ENCODE measurements around the gene THAP7.

The THAP7 gene

DNA sequence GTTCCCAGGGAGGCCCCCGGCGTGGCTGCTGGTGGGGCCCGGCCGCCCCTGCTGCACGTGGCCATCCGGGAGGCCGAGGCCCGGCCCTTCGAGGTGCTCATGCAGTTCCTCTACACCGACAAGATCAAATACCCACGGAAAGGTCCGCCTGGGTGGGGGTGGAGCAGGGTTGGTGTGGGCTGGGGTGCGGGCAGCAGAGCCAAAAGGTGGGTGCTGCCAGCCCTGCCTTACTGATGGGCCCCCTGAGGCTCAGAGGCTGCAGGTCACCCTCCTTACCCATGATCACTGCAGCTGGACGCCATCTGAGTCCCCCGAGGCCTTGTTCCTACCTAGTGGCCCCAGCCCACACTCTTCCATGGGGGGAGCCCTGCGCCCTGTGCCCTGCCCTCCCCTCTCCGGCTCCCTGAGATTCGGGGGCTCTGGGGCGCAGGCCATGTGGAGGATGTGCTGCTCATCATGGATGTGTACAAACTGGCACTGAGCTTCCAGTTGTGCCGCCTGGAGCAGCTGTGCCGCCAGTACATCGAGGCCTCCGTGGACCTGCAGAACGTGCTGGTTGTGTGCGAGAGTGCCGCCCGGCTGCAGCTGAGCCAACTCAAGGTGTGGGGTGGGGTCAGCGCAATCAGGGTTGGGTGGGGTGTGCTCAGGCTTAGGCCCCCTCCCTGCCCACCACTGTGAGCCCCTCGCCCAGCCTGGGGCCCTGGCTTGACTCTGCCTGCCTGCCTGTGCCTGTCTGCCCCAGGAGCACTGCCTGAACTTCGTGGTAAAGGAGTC is 7.6 kb downstream of the THAP7 start:
- Histone ChIP-seq H3K36me3 (peaks cover 78% of the 10 kb centered on the region), H3K27ac (no peak overlapping the region), H3K27me3 (no peaks in the 10 kb centered on the region), H3K9me3 (no peaks in the 10 kb centered on the region), H3K4me3 (ENCODE audit: low read depth in 1 of 2, low read length in 1 of 2) (no peak overlapping the region), H3K4me1 (ENCODE audit: control insufficient read depth in 1 of 2, insufficient read depth in 1 of 2, low read depth in 1 of 2, low read length in 1 of 2) (no peaks in the 10 kb centered on the region)
- TF ChIP-seq, protein P1, sequence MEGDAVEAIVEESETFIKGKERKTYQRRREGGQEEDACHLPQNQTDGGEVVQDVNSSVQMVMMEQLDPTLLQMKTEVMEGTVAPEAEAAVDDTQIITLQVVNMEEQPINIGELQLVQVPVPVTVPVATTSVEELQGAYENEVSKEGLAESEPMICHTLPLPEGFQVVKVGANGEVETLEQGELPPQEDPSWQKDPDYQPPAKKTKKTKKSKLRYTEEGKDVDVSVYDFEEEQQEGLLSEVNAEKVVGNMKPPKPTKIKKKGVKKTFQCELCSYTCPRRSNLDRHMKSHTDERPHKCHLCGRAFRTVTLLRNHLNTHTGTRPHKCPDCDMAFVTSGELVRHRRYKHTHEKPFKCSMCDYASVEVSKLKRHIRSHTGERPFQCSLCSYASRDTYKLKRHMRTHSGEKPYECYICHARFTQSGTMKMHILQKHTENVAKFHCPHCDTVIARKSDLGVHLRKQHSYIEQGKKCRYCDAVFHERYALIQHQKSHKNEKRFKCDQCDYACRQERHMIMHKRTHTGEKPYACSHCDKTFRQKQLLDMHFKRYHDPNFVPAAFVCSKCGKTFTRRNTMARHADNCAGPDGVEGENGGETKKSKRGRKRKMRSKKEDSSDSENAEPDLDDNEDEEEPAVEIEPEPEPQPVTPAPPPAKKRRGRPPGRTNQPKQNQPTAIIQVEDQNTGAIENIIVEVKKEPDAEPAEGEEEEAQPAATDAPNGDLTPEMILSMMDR (IDR thresholded peaks at IDR 0.05) = no peak

DNA sequence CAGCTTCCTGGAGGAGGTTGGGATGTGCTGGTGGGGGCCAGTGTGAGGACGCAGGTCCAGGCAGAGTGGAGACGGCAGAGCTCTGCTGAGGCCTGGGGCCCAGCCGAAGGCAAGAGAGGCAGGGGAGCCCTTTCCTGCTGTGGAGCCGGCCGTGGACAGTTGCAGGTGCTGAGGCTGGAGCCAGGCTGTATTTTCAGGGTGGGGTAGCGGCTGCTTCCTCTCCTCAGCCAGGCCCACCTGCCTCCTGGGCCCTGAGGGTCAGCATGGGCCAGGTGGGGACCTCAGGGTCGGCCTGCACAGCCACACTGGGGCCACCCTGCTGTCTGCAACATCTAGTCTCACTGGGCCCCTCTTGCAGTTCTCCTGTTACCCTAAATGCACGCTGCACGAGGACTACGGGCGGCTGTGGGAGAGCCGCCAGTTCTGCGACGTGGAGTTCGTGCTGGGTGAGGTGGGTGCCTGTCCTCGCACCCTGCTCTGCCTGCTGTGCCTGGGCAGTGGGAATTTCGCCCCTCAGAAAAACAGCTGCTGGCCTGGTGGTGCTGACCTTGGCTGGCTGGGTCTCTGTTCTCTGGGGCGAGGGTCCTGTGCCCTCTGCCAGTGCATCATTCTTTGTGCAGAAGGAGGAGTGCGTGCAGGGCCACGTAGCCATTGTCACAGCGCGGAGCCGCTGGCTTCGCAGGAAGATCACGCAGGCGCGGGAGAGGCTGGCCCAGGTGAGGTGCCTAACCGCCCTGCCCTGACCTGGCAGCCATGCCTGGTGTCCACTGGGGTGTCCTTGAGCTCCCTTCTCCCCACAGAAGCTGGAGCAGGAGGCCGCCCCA is 8.4 kb downstream of the THAP7 start:
- TF ChIP-seq, protein P1 (IDR thresholded peaks at IDR 0.05) = no peak
- H3K36me3 ChIP-seq = peaks cover 78% of the 10 kb centered on the region
- H3K4me3 ChIP-seq (ENCODE audit: low read depth in 1 of 2, low read length in 1 of 2) = no peak overlapping the region
- H3K9me3 ChIP-seq = no peaks in the 10 kb centered on the region
- H3K4me1 ChIP-seq (ENCODE audit: control insufficient read depth in 1 of 2, insufficient read depth in 1 of 2, low read depth in 1 of 2, low read length in 1 of 2) = no peaks in the 10 kb centered on the region
- no peak overlapping the region for H3K27ac ChIP-seq
- no peaks in the 10 kb centered on the region for H3K27me3 ChIP-seq

DNA sequence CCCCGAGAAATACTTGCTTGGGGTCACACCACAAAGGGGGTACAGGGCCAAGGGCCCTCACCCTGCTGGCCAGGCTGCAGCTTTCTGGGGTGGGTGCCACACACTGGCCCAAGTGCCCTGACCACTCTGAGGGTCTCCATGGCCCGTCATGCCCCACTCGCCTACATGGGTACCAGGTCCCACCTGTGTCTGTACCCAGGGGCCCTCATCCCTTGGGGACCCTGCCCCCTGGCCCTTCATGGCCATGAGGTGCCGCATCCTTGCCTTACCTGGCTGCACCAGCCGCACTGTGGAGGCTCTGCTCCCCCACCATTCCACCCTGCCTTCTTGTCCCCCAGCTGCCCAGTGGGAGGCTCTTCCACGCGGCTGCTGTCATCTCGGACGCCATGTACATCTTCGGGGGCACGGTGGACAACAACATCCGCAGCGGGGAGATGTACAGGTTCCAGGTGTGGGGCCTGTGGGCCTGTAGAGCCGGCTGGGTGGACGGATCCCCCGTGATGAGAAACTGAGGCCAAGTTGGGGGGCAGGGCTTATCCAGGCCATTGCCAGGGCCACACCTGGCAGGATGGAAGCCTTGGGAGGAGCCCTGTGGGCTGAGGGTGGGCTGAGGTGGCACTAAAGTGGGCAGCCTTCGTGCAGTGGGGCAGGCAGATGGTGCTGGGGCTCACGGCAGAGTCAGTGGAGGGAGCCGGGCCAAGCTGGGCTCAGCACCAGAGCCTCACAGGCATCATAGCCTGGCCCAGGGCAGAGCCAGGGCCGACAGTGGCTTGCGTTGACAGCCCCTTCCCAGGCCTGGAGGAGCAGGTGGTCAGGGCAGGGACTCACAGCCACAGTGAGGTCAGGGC is 9.2 kb downstream of the THAP7 start:
- H3K4me1 ChIP-seq (ENCODE audit: control insufficient read depth in 1 of 2, insufficient read depth in 1 of 2, low read depth in 1 of 2, low read length in 1 of 2) = no peaks in the 10 kb centered on the region
- peaks cover 81% of the 10 kb centered on the region for H3K36me3 ChIP-seq
- TF ChIP-seq, protein P1 (IDR thresholded peaks at IDR 0.05) = no peak
- no peaks in the 10 kb centered on the region for H3K27me3 ChIP-seq
- H3K9me3 ChIP-seq = no peaks in the 10 kb centered on the region
- H3K27ac ChIP-seq = no peak overlapping the region
- H3K4me3 ChIP-seq (ENCODE audit: low read depth in 1 of 2, low read length in 1 of 2) = no peak overlapping the region

DNA sequence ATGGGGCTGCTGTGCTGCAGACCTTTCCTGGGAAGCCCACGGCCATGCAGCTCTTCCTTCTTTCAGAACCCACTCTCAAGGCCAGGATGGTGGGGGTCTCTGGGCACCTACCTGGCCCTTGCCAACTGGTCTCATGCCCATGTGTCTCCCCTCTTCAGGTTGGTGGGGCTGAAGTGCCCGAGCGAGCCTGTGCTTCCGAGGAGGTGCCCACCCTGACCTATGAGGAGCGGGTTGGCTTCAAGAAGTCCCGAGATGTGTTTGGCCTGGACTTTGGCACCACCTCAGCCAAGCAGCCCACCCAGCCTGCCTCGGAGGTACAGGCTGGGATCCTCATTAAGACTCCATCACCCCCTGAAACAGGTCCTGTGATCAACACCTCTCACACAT is 9.9 kb downstream of the THAP7 start:
- H3K9me3 ChIP-seq = no peaks in the 10 kb centered on the region
- H3K27me3 ChIP-seq = no peaks in the 10 kb centered on the region
- peaks cover 80% of the 10 kb centered on the region for H3K36me3 ChIP-seq
- TF ChIP-seq, protein P1 (IDR thresholded peaks at IDR 0.05) = no peak
- H3K4me1 ChIP-seq (ENCODE audit: control insufficient read depth in 1 of 2, insufficient read depth in 1 of 2, low read depth in 1 of 2, low read length in 1 of 2) = no peaks in the 10 kb centered on the region
- no peak overlapping the region for H3K27ac ChIP-seq
- H3K4me3 ChIP-seq (ENCODE audit: low read depth in 1 of 2, low read length in 1 of 2) = no peak overlapping the region

DNA sequence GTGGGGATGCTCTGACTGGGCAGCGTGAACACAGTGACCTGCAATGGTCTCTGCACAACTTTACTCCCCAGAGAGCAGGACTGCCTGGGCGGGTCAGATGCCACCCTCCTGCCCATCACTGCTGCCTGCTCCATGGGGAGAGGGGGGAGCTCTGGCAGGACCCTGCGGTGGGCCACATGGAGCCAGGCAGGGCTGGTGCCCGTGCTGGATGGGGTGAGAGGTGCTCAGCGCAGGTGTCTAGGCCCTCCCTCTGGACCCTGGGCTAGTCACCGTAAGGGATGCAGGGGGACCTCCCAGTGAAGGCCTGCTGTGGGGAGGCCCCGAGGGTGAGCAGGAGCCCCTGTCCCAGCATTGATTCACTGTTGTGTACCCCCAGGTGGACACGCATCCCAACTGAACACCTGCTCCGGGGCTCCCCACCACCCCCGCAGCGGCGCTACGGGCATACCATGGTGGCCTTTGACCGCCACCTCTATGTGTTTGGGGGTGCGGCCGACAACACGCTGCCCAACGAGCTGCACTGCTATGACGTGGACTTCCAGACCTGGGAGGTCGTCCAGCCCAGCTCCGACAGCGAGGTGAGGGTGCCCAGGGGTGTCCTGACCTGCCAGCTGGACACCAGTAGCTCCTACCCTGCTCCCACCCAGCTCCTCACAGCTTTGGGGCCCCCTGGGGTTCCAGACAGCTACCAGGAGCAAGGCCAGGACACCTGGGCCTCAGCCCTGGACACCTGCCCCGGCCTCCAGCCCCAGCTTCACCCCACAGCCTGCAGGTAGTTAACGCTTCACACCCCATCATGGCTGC is 10.5 kb downstream of the THAP7 start:
- Histone ChIP-seq H3K4me3 (ENCODE audit: low read depth in 1 of 2, low read length in 1 of 2) (no peak overlapping the region), H3K27me3 (no peaks in the 10 kb centered on the region), H3K9me3 (no peaks in the 10 kb centered on the region), H3K4me1 (ENCODE audit: control insufficient read depth in 1 of 2, insufficient read depth in 1 of 2, low read depth in 1 of 2, low read length in 1 of 2) (no peaks in the 10 kb centered on the region), H3K27ac (no peak overlapping the region), H3K36me3 (peaks cover 80% of the 10 kb centered on the region)
- TF ChIP-seq, protein P1 (IDR thresholded peaks at IDR 0.05) = no peak
